Measurements from ENCODE around the gene FAM107B.

FAM107B gene

GRCh38 chr10:14717552-14717951 lies 57.1 kb downstream of the FAM107B start:
- TF ChIP-seq ZFP3 (CRISPR knock-in tag; IDR thresholded peaks at IDR 0.05): no peak
- no peak for TF ChIP-seq BACH2 (CRISPR knock-in tag; IDR thresholded peaks at IDR 0.05; ENCODE audit: borderline replicate concordance)
- no peak for TF ChIP-seq ZC3H10 (CRISPR knock-in tag; IDR thresholded peaks at IDR 0.05)
- TF ChIP-seq OSR1 (CRISPR knock-in tag; IDR thresholded peaks at IDR 0.05): no peak
- no peak for TF ChIP-seq GLIS3 (CRISPR knock-in tag; IDR thresholded peaks at IDR 0.05)
- TF ChIP-seq TOX (CRISPR knock-in tag; IDR thresholded peaks at IDR 0.05; ENCODE audit: borderline replicate concordance): no peak
- no peak for TF ChIP-seq ZFP30 (CRISPR knock-in tag; IDR thresholded peaks at IDR 0.05)
- no peak for TF ChIP-seq CSDC2 (CRISPR knock-in tag; IDR thresholded peaks at IDR 0.05)
- TF ChIP-seq POU6F1 (CRISPR knock-in tag; IDR thresholded peaks at IDR 0.05; ENCODE audit: borderline replicate concordance, low read depth): no peak
- TF ChIP-seq ZNF565 (CRISPR knock-in tag; conservative IDR thresholded peaks at IDR 0.05; ENCODE audit: low read depth): no peak
- TF ChIP-seq ARNTL (CRISPR knock-in tag; IDR thresholded peaks at IDR 0.05; ENCODE audit: borderline replicate concordance, low read depth): no peak
- no peak for TF ChIP-seq TSHZ2 (CRISPR knock-in tag; IDR thresholded peaks at IDR 0.05)
- TF ChIP-seq ISL1 (CRISPR knock-in tag; IDR thresholded peaks at IDR 0.05): no peak
- TF ChIP-seq ZNF70 (CRISPR knock-in tag; IDR thresholded peaks at IDR 0.05): no peak
- TF ChIP-seq CREB5 (CRISPR knock-in tag; IDR thresholded peaks at IDR 0.05; ENCODE audit: low read depth): no peak
- TF ChIP-seq CSRNP3 (CRISPR knock-in tag; IDR thresholded peaks at IDR 0.05): no peak
- no peak for TF ChIP-seq ESRRG (CRISPR knock-in tag; IDR thresholded peaks at IDR 0.05)
- TF ChIP-seq, protein P1, sequence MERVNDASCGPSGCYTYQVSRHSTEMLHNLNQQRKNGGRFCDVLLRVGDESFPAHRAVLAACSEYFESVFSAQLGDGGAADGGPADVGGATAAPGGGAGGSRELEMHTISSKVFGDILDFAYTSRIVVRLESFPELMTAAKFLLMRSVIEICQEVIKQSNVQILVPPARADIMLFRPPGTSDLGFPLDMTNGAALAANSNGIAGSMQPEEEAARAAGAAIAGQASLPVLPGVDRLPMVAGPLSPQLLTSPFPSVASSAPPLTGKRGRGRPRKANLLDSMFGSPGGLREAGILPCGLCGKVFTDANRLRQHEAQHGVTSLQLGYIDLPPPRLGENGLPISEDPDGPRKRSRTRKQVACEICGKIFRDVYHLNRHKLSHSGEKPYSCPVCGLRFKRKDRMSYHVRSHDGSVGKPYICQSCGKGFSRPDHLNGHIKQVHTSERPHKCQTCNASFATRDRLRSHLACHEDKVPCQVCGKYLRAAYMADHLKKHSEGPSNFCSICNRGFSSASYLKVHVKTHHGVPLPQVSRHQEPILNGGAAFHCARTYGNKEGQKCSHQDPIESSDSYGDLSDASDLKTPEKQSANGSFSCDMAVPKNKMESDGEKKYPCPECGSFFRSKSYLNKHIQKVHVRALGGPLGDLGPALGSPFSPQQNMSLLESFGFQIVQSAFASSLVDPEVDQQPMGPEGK (CRISPR knock-in tag; IDR thresholded peaks at IDR 0.05; ENCODE audit: borderline replicate concordance): no peak
- TF ChIP-seq ZNF8 (CRISPR knock-in tag; IDR thresholded peaks at IDR 0.05): no peak
- ATAC-seq: no peak

GRCh38 chr10:14712991-14713424 lies 61.7 kb downstream of the FAM107B start:
- ATAC-seq: peak; percentile 54
- TF ChIP-seq ESRRG (CRISPR knock-in tag; IDR thresholded peaks at IDR 0.05) (peak; percentile 71; the same call in 1 of the 2 replicates), POU6F1 (CRISPR knock-in tag; IDR thresholded peaks at IDR 0.05; ENCODE audit: borderline replicate concordance, low read depth) (no peak), CSRNP3 (CRISPR knock-in tag; IDR thresholded peaks at IDR 0.05) (no peak), TSHZ2 (CRISPR knock-in tag; IDR thresholded peaks at IDR 0.05) (0 out of 2 replicates have a peak, but pooled peaks have one; percentile 36), TOX (CRISPR knock-in tag; IDR thresholded peaks at IDR 0.05; ENCODE audit: borderline replicate concordance) (no peak), BACH2 (CRISPR knock-in tag; IDR thresholded peaks at IDR 0.05; ENCODE audit: borderline replicate concordance) (no peak), ISL1 (CRISPR knock-in tag; IDR thresholded peaks at IDR 0.05) (peak; percentile 83), OSR1 (CRISPR knock-in tag; IDR thresholded peaks at IDR 0.05) (no peak), PPARA (CRISPR knock-in tag; IDR thresholded peaks at IDR 0.05; ENCODE audit: borderline replicate concordance) (no peak), ZFP30 (CRISPR knock-in tag; IDR thresholded peaks at IDR 0.05) (no peak), CREB5 (CRISPR knock-in tag; IDR thresholded peaks at IDR 0.05; ENCODE audit: low read depth) (0 out of 2 replicates have a peak, but pooled peaks have one; percentile 17), RARB (CRISPR knock-in tag; IDR thresholded peaks at IDR 0.05) (no peak)

All from SK-N-SH treated with all-trans-retinoic acid at 6 μM for 48 hours (cell line).